8988T (cell line): ENCODE results near the gene MAN1B1.

Experiments
- DNase-seq: peaks from one replicate; pipeline ENCODE4 v3.0.0; 2011

The MAN1B1 gene

DNA sequence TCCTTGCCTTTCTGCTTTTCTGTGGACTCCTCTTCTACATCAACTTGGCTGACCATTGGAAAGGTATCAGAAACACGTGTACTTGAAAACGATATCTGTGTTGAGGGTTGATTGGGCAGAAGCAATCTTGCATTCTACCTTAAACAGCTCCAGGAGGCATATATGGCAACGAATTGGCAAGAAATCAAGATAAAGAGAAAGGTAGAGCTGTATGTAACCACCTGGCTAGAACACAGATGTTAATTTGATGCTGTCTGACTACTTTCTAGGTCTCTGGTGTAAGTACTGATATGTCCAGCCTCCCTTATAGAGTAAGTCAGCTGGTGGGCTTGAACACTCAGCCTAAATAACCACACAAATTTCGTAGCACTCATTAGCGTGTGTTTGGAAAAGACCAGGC lies 1.3 kb downstream of the MAN1B1 start:
- no peak for DNase-seq

DNA sequence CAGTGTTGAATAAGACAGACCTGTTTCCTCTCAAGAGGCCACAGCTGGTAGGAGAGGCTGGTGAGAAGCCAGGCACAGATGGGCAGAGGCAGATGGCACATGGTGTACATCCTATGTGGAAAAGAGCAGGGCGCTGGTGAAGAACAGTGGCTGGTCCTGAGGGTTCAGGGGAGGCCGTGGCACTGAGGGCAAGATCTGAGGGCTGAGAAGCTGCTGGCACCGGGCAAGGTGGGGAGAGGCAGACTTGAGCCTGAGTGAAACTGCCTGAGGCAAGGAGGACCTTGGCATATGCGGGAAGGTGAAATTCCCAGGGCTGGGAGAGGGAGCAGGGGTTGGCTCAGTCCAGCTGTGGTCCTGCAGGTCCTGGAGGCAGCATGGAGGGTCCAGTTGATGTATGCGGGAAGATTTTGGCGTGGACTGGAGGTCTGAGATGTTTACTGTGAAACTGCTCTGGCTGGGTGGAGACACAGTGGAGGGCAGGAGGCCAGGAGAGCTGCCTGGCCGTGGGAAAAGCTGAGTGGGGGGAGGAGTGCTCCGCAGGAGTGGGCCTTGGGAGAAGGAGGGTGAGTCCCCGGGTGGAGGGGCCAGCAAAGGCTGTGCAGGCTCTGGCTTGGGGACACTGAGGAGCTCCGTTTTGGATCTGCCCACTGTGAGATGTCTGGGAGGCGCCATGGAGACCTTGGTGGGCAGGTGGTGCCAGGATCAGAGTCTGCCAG lies 2.6 kb downstream of the MAN1B1 start:
- DNase-seq = no peak

DNA sequence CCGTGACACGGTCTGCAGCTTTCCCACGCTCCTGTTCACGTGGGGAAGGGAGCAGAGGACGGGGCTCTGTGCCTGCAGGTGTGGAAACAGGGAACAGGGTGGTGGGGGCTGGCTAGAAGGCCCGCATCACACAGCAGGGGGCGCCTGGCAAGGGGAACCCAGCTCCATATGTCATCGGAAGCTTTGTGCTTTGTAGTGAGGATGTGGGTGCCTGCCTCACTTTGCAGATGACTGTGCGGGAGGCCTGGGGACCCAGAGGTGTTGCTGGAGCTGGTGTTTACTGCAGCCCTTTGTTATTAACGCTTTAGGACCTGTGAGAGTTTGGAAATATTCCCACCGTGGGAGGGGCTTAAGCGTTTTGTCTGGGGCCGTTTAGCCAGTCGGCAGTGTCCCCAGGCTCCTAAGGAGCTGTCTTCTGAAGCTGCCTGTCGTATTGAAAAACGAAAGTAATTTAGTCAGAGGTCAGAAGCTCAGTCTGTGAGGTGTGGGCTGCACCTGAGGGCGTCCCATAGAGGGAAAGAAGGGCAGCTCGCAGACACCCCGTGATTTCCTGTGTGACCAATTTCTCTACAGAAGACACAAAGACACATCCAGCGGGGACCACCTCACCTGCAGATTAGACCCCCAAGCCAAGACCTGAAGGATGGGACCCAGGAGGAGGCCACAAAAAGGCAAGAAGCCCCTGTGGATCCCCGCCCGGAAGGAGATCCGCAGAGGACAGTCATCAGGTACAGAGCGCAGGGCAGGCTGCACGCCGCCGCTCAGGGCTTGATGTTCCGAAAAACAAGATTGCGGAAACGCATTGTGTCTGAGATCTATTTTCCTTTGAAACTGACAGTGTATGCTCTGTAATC lies 9.1 kb downstream of the MAN1B1 start:
- DNase-seq = no peak

DNA sequence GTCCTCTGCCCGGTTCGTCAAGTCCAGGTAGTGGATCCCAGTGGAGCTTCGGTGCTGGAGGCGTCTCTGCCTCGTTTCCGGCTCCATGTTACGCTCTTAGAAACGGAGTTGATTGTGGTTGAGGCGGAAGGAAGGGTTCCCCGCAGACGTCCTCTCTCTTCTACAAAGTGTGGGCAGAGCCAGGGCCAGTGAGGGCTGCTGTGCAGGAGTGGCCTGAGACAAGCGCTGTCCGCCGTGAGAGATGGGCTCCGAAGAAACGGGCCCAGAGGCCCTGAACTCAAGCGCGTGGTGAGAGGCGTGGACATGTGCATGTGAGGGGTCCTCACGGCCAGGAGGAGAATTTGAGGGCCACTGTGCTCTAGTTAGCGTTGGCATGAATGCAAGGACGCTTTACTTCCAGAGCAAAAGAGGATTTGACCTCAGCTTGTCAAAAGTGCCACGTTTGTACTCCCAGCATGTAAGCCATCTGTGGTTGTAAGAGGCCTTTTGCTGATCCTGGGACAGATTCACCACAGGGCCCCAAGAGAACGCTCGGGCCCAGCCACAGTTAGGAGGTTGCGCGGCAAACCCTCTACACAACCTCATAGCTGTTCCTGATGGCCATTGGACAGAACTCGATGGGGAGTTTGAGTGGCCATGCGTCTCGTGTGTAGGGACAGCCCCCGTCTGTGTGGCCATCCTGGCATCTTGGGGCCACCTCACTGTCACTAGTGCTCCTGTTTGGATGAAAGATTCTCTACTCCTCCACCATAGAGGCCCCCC lies 10.2 kb downstream of the MAN1B1 start:
- no peak for DNase-seq

DNA sequence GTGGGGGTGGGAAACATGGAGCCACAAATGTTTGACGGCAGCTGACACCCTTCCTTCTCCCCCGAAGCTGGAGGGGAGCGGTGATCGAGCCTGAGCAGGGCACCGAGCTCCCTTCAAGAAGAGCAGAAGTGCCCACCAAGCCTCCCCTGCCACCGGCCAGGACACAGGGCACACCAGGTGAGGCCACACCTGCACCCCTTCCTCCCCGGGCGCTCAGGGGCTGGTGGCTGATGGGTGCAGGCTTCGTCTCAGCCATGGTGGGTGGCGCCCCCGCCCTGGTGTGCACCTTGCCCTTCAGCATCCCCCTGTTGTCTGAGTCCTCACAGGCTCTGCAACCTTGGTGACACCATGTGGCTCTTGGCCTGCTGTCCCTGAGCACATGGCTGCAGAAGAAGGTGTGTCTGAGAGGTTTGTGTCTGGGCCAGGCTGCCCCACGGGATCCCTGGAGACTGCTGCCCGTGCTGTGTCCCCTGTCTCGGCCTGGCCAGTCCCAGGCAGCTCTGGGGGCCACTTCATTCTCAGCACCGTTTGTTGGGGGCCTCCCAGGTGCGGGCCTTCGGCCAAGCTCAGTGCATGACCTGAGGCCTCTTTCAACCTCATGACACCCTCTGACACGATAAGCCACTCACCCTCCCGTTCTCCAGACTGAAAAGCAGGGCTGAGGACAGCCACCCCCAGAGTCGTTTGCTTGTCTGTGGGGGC lies 11.1 kb downstream of the MAN1B1 start:
- no peak for DNase-seq

DNA sequence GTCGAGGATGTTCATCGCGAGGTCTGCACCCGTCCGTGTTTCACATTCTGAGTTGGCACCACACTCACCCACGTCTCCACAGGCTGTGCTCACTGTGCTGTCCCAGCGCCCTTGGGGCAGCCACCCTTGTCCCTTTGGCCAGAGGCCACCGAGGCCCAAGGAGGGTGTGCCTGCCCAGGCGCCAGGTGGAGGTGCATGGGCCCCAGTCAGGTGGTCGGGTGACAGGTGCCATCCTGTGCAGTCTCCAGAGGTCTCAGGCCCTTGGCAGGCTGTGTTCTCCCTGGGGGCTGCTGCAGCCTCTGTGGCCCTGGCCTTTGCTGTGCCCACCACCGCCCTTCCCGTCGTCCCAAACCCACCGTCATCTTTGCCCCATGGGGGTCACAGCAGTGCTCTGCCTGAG lies 12.4 kb downstream of the MAN1B1 start:
- no peak for DNase-seq

DNA sequence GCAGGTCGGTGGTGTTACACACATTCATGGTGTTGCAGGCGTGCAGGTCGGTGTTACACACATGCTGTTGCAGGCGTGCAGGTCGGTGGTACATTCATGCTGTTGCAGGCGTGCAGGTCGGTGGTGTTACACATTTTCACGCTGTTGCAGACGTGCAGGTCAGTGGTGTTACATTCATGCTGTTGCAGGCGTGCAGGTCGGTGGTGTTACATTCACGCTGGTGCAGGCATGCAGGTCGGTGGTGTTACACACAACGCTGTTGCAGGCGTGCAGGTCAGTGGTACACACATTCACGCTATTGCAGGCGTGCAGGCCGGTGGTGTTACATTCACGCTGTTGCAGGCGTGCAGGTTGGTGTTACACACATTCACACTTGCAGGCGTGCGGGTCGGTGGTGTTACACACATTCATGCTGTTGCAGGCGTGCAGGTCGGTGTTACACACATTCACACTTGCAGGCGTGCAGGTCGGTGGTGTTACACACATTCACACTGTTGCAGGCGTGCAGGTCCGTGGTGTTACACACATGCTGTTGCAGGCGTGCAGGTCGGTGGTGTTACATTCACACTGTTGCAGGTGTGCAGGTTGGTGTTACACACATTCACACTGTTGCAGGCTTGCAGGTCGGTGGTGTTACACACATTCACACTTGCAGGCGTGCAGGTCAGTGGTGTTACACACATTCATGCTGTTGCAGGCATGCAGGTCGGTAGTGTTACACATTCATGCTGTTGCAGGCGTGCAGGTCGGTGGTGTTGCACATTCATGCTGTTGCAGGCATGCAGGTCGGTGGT lies 16.6 kb downstream of the MAN1B1 start:
- DNase-seq = no peak

DNA sequence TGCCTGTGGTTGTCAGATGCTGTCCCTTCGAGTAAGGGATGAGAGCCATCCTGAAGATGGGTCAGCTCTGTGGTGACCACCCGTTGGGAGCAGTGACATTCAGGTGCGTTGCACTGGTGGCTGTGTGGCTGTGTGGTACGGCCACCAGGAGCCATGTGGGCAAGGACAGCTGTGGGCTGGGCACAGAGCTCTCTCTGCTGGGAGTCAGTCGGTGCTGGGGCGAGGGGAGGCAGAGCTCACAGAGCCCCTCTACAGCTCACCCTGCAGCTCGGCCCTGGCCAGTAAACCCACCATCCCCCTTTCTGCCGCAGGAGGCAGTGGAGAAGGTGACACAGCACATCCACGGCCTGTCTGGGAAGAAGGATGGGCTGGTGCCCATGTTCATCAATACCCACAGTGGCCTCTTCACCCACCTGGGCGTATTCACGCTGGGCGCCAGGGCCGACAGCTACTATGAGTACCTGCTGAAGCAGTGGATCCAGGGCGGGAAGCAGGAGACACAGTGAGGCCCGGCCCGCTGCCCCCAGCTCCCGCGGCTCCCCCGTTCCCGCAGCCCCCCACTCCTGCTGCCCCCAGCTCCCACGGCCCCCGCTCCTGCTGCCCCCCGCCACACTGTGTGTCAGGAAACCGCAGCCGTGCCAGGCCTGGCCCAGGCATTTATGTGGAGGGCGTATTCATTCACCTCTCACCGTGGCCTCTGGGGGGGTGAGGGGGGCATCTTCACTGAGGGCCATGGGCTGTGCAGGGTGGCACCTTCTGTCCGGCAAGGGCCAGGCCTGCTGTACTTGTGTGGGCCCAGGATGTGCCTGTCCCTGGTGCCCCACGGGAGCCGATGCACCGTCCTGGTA lies 19.3 kb downstream of the MAN1B1 start:
- no peak for DNase-seq

DNA sequence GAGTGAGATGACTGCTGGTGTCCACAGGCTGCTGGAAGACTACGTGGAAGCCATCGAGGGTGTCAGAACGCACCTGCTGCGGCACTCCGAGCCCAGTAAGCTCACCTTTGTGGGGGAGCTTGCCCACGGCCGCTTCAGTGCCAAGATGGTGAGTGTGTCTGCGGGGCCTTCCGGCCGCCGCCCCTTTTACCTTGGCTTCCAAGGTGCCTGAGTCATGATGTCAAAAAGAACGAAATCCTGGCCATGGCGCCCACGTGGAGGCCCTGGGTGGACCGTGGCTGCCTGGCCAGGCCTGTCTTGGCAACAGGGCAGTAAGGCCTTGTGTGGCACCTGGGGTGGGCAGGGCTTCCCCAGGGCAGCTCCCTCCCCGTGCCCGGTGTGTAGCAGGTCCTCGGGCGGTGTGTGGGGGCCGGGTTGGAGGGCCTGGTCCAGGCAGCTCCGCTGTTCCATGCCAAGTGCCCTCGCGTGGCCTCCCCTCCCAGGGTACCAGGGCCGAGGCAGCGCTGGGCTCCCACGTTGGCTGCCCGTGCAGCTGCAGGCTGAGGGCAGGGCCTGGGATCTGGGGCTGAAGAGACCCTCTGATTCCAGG lies 20.0 kb downstream of the MAN1B1 start:
- DNase-seq = no peak

DNA sequence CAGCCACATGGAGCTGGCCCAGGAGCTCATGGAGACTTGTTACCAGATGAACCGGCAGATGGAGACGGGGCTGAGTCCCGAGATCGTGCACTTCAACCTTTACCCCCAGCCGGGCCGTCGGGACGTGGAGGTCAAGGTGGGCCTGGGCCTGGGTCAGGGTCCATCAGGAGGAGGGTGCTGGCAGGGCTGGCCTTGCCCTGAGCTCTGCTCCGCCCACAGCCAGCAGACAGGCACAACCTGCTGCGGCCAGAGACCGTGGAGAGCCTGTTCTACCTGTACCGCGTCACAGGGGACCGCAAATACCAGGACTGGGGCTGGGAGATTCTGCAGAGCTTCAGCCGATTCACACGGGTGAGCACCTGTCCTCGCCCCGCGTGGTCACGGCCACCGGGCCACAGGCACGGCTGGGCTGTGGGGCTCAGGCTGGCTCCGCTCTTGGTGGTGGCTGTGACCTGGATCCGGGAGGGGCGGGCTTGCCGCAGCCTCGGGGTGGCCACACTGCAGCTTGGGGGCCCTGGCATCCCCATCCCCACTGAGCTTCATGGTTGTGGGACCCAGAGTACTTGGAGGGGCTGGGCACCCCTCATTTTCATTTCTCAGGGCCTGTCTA lies 20.6 kb downstream of the MAN1B1 start:
- no peak for DNase-seq

DNA sequence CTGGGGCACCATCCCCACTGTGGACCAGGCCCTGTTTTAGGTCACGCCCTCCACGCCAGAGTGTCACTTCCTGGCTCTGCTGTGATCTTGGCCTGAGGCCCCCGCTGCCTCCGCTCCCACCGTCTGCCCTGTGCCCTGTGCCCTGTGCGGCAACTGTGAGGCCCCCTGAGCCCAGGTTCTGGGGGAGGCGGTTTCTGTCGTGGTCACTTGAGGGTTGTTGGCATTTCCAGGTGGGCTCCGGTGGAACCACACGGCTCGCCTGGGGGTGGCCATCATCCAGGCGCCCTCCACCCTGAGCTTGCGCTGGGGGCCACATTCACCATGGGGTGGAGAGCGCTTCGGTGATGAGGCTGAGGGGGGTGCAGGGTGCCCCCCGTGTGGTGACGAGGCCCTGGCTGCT lies 21.2 kb downstream of the MAN1B1 start:
- no peak for DNase-seq

DNA sequence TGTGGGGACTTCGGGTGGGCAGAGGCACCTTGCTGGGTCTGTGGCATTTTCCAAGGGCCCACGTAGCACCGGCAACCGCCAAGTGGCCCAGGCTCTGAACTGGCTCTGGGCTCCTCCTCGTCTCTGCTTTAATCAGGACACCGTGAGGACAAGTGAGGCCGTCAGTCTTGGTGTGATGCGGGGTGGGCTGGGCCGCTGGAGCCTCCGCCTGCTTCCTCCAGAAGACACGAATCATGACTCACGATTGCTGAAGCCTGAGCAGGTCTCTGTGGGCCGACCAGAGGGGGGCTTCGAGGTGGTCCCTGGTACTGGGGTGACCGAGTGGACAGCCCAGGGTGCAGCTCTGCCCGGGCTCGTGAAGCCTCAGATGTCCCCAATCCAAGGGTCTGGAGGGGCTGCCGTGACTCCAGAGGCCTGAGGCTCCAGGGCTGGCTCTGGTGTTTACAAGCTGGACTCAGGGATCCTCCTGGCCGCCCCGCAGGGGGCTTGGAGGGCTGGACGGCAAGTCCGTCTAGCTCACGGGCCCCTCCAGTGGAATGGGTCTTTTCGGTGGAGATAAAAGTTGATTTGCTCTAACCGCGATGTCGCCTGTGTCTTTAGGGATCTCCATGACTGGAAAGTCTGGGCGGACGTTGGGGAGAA lies 21.9 kb downstream of the MAN1B1 start:
- no peak for DNase-seq

DNA sequence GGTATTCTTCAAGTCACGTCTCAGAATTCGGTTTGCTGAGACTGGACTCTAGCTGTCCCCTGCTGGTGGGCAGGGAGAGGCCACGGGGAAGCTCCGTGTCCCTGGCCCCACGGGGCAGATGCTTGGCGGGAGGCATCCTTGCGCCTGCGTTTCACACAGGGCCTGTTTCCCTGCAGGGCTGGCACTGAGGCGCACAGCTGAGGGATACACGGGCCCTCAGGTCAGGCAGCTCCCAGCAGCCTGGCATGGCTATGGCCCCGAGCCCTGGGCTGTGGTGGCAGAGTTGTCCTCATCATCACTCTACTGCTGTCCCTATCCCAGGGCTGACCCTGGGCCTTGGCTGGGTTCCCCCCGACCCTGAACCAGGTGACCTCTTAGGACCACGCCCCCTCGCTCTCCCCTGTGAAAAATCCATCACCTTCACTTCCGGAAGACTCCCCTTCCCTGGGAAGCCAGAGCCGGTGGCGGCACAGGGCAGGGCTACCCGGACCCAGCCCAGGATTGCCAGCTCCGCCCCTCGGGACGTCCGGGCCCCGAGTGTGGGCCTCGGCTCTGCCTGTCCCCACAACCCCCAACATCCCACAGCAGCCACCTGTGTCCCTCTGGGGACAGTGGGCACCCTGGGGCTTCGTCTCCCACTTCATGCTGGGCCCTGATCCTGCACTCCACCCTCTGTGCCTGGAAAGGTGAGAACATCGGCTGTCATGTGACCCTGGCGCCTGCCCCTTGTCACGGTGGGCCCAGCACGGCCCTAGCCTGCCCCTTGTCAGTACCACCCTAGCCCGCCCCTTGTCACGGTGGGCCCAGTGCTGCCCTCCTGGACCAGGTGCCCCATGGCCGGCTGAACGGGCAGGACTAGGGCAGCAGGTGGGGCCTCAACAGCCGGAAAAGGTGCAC lies 22.7 kb downstream of the MAN1B1 start:
- DNase-seq = no peak

DNA sequence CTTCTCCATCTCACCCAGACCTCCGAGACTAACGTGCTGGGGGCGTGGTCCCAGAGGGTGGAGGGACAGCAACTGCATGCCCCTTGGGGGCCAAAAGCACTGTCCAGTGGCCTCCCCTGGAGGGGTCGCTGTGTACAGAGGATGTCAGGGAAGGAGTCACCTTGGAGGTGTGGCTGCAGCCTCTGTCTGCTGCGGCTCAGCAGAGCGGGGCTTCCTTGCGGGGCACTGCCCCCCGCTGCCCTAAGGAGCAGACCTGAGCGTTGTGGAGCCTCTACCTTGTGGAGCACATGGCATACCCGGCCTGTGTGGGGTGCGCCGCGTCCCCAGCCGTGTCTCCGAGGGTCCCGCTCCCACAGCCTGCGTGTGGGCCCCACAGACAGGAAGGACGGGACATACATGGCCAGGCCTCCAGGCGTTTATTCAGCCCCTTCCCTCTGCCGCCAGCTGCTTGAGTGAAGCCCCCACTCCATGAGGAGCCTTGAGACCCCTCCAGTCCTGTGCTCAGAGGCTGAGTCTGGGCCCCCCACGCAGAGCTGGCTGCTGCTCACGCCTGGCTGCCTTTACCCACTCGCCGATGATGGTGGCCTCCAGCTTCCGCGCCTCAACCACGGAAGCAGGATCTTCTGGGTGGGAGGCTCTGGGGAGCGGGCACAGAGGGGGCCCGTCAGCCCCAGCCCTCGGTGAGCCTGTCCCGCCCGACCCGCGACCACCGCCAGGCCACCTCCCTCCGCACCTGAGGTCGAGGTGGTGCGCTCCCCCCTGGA lies 23.5 kb downstream of the MAN1B1 start:
- no peak for DNase-seq

DNA sequence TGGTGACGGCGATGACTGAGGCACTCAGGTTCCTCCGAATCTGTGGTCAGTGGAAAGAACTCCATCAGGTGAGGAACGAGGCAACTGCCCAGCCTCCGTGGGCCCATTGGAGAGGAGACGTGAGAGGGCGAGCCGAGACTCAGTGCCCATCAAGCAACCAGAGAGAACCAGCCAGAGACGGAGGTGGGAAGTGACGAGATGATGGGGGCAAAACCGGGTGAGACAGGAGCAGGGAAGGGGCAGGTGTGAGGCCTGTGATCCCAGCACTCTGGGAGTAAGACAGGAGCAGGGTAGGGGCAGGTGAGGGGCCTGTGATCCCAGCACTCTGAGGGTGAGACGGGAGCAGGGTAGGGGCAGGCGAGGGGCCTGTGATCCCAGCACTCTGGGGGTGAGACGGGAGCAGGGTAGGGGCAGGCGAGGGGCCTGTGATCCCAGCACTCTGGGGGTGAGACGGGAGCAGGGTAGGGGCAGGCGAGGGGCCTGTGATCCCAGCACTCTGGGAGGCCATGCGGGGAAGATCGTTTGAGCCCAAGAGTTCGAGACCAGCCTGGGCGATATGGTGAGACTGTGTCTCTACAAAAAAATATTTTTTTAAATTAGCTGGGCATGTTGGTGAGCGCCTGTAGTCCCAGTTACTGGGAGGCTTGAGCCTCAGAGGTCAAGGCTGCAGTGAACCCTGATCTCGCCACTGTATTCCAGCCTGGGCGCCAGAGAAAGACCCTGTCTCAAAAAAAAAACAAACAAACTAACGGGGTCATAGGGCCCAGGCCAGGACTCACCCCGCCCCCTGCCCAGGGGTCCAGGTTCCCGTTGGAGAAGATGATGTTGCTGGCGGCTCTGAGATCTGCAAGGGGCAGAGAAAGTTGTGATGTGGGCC lies 24.4 kb downstream of the MAN1B1 start:
- no peak for DNase-seq

DNA sequence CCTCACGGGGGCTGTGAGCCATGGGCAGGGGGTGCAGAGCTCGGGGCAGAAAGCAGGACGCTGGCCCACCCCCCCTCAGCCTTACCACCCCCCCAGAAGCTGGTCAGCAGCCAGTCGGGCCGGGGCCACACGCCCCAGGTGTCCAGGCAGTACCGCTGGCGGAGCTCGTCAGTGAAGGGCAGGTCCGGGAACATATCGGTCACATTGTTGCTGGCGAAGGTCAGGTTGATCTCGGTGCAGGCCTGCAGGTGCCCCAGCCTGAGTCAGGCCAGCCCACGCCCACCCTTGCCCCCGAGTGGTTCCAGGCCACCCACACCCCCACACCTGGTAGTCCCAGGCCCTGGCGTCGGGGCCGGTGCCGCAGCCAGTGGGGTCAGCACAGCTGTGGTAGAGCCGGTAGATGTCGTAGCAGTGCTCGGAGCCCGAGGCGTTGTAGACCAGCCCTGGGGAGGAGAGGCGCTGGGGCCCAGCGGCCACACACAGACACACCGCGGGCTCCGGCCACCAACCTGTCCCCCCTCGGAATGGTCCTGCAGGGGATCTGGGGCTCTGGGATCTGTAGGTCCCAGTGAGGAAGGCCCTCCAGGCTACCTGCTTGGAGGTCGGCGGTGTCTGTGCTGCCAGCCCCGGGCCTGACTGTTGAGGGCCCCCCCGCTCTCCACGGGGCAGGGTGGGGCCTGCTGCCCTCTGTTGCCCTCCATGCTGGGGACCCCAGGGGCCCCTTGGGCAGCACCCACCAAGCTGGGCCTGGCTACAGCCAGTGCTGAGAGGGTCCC lies 25.2 kb downstream of the MAN1B1 start:
- no peak for DNase-seq
